Measurements from ENCODE around the gene CDK8.
"Not testable (repeated sequence)": the region's sequence is repeated elsewhere in the genome, so short reads cannot be mapped to it uniquely, and the experiment has no call there.

CDK8 gene

GRCh38 chr13:26310003-26310402 lies 56.1 kb downstream of the CDK8 start:
- TF ChIP-seq CTCF (conservative IDR thresholded peaks at IDR 0.05; ENCODE audit: control insufficient read depth, insufficient read depth, low read depth, low read length): no peak
- no peak for DNase-seq (ENCODE audit: low read depth)
- H3K4me3 ChIP-seq (ENCODE audit: control insufficient read depth, low read depth, low read length): no peak overlapping the region

GRCh38 chr13:26310470-26310869 lies 56.5 kb downstream of the CDK8 start:
- TF ChIP-seq CTCF (conservative IDR thresholded peaks at IDR 0.05; ENCODE audit: control insufficient read depth, insufficient read depth, low read depth, low read length): no peak

GRCh38 chr13:26312019-26312418 lies 58.1 kb downstream of the CDK8 start:
- DNase-seq (ENCODE audit: low read depth); H3K4me3 ChIP-seq (ENCODE audit: control insufficient read depth, low read depth, low read length): not testable (repeated sequence)

More at GRCh38 chr13:26310470-26310869, 56.5 kb downstream of the CDK8 start:
- no peak for DNase-seq (ENCODE audit: low read depth)
- H3K4me3 ChIP-seq (ENCODE audit: control insufficient read depth, low read depth, low read length): no peak overlapping the region

- not testable (repeated sequence) for H3K4me3 ChIP-seq (ENCODE audit: control insufficient read depth, low read depth, low read length); DNase-seq (ENCODE audit: low read depth)
Measured at GRCh38 chr13:26316095-26316494, 62.2 kb downstream of the CDK8 start.

GRCh38 chr13:26320766-26321165 lies 66.8 kb downstream of the CDK8 start:
- no peak for DNase-seq (ENCODE audit: low read depth)
- no peak for TF ChIP-seq CTCF (conservative IDR thresholded peaks at IDR 0.05; ENCODE audit: control insufficient read depth, insufficient read depth, low read depth, low read length)

GRCh38 chr13:26323127-26323526 lies 69.2 kb downstream of the CDK8 start:
- H3K4me3 ChIP-seq (ENCODE audit: control insufficient read depth, low read depth, low read length): no peak overlapping the region
- no peak for TF ChIP-seq CTCF (conservative IDR thresholded peaks at IDR 0.05; ENCODE audit: control insufficient read depth, insufficient read depth, low read depth, low read length)
- DNase-seq (ENCODE audit: low read depth): no peak

More at GRCh38 chr13:26320766-26321165, 66.8 kb downstream of the CDK8 start:
- H3K4me3 ChIP-seq (ENCODE audit: control insufficient read depth, low read depth, low read length): no peak overlapping the region

- H3K4me3 ChIP-seq (ENCODE audit: control insufficient read depth, low read depth, low read length): no peak overlapping the region
- no peak for DNase-seq (ENCODE audit: low read depth)
- TF ChIP-seq CTCF (conservative IDR thresholded peaks at IDR 0.05; ENCODE audit: control insufficient read depth, insufficient read depth, low read depth, low read length): no peak
Measured at GRCh38 chr13:26323764-26324163, 69.8 kb downstream of the CDK8 start.

GRCh38 chr13:26324294-26324693 lies 70.4 kb downstream of the CDK8 start:
- DNase-seq (ENCODE audit: low read depth): no peak
- H3K4me3 ChIP-seq (ENCODE audit: control insufficient read depth, low read depth, low read length): no peak overlapping the region
- no peak for TF ChIP-seq CTCF (conservative IDR thresholded peaks at IDR 0.05; ENCODE audit: control insufficient read depth, insufficient read depth, low read depth, low read length)
